ENCODE data around the gene SLC37A4.

- TF ChIP-seq MAX (IDR thresholded peaks at IDR 0.05), result no peak
- no peak for TF ChIP-seq CTCF (IDR thresholded peaks at IDR 0.05; ENCODE audit: control extremely low read depth in 1 of 3, insufficient read depth in 1 of 3, low read depth in 1 of 3, low read length in 3 of 3)
- TF ChIP-seq ZNF274 (IDR thresholded peaks at IDR 0.05; ENCODE audit: borderline replicate concordance, extremely low read depth, low read length), result no peak
- TF ChIP-seq EZH2 (IDR thresholded peaks at IDR 0.05; ENCODE audit: low read depth, low read length, severe bottlenecking), result no peak
- TF ChIP-seq KDM1A (IDR thresholded peaks at IDR 0.05; ENCODE audit: borderline replicate concordance, low read length), result no peak
- no peak for TF ChIP-seq FOSL1 (IDR thresholded peaks at IDR 0.05; ENCODE audit: insufficient read depth, low read depth, low read length)
- TF ChIP-seq SIN3A (conservative IDR thresholded peaks at IDR 0.05 in 1 of 2, IDR thresholded peaks at IDR 0.05 in 1 of 2; ENCODE audit: low read depth in 1 of 2, low read length in 2 of 2), result no peak
These were observed 3.7 kb downstream of the SLC37A4 start for GRCh38 chr11:119026970-119027369.
